K562 (cell line): ENCODE results near the gene KMO. TPM values are rescaled to one million over a fixed set of nuclear protein-coding genes. Genes with fewer than 3 reads are reported as not detected.
A peak's percentile ranks its signal among the peaks of the same experiment; 100 is the strongest.

Experiments
- CHD2 ChIP-seq: IDR thresholded peaks from 2 replicates; pipeline ENCODE4 v1.6.1; 2011; ENCODE audit warnings: low read depth, low read length
- DIDO1 ChIP-seq: fragments of 450-650 bp; IDR thresholded peaks from 2 replicates; pipeline ENCODE4 v1.6.1; 2016; ENCODE audit warnings: low read depth, missing biosample characterization, missing genetic modification characterization
- DPF2 ChIP-seq: fragments of 450-650 bp; IDR thresholded peaks from 2 replicates; pipeline ENCODE4 v1.6.1; 2016
- EHMT2 ChIP-seq: fragments of 450-650 bp; IDR thresholded peaks from 2 replicates; pipeline ENCODE4 v1.6.1; 2018; ENCODE audit warnings: antibody characterized with exemption
- EWSR1 ChIP-seq: fragments of 450-650 bp; IDR thresholded peaks from 2 replicates; pipeline ENCODE4 v1.6.1; 2018; ENCODE audit warnings: borderline replicate concordance, mild to moderate bottlenecking, low read depth, moderate library complexity; ENCODE audit not compliant: partially characterized antibody
- FOXK2 ChIP-seq, 2 experiments: fragments of 450-650 bp; IDR thresholded peaks in 1 of 2; conservative IDR thresholded peaks in 1 of 2; 2 replicates each; pipeline ENCODE4 v1.6.1; 2016; ENCODE audit warnings: low read depth in 2 of 2, mild to moderate bottlenecking in 1 of 2
- HNRNPL ChIP-seq: fragments of 200-400 bp; formaldehyde crosslinking; IDR thresholded peaks from 2 replicates; pipeline ENCODE4 v1.6.1; 2017; ENCODE audit warnings: low read depth, mild to moderate bottlenecking, low read length
- ILF3 ChIP-seq: fragments of 450-650 bp; IDR thresholded peaks from 2 replicates; pipeline ENCODE4 v1.6.1; 2018; ENCODE audit warnings: antibody characterized with exemption, mild to moderate bottlenecking, moderate library complexity, borderline replicate concordance
- JUN ChIP-seq, 2 experiments: sonication (generic) in 1 of 2; formaldehyde crosslinking in 1 of 2; IDR thresholded peaks; 2 replicates each; pipeline versions ENCODE4 v1.6.1 to v1.8.0; 2012 to 2022; ENCODE audit warnings: borderline replicate concordance in 2 of 2, mild to moderate bottlenecking in 2 of 2, improper control_type of control experiment in 1 of 2, low read depth in 1 of 2, low read length in 1 of 2, missing genetic modification reagents in 1 of 2
- JUND ChIP-seq, 2 experiments: IDR thresholded peaks; 2 replicates in 1 of 2; 3 replicates in 1 of 2; pipeline ENCODE4 v1.6.1; 2011; ENCODE audit warnings: borderline replicate concordance in 2 of 2, low read depth in 2 of 2, low read length in 2 of 2, improper control_type of control experiment in 1 of 2, missing biosample characterization in 1 of 2, missing genetic modification characterization in 1 of 2, missing genetic modification reagents in 1 of 2
- LEF1 ChIP-seq: fragments of 450-650 bp; IDR thresholded peaks from 2 replicates; pipeline ENCODE4 v1.6.1; 2016; ENCODE audit warnings: mild to moderate bottlenecking
- MCM7 ChIP-seq, 2 experiments: fragments of 450-650 bp; IDR thresholded peaks; 2 replicates each; pipeline ENCODE4 v1.6.1; 2016 to 2018
- MLX ChIP-seq, 2 experiments: fragments of 450-650 bp in 1 of 2; sonication (generic) in 1 of 2; formaldehyde crosslinking; conservative IDR thresholded peaks; 2 replicates each; pipeline versions ENCODE4 v1.4.0 to v1.8.1; 2020 to 2022; ENCODE audit warnings: mild to moderate bottlenecking in 1 of 2, missing genetic modification reagents in 1 of 2
- MYBL2 ChIP-seq, 2 experiments: fragments of 450-650 bp in 1 of 2; sonication (generic) in 1 of 2; formaldehyde crosslinking in 1 of 2; IDR thresholded peaks; 2 replicates each; pipeline versions ENCODE4 v1.6.1 to v1.8.1; 2017 to 2022; ENCODE audit warnings: borderline replicate concordance in 1 of 2, inconsistent platforms in 1 of 2, low read depth in 1 of 2, mild to moderate bottlenecking in 1 of 2, missing genetic modification reagents in 1 of 2, moderate library complexity in 1 of 2
- PRPF4 ChIP-seq: fragments of 200-400 bp; formaldehyde crosslinking; IDR thresholded peaks from one replicate; pipeline ENCODE4 v1.6.1; 2017; ENCODE audit warnings: low read length, low read depth, mild to moderate bottlenecking; ENCODE audit not compliant: insufficient read depth, poor library complexity, severe bottlenecking
- PURB ChIP-seq: sonication (generic); formaldehyde crosslinking; IDR thresholded peaks from 2 replicates; pipeline ENCODE4 v1.9.0; 2021; ENCODE audit warnings: low read depth, mild to moderate bottlenecking, missing genetic modification reagents
- SNIP1 ChIP-seq: fragments of 450-650 bp; IDR thresholded peaks from 2 replicates; pipeline ENCODE4 v1.7.1; 2017; ENCODE audit warnings: low read depth, mild to moderate bottlenecking
- SOX6 ChIP-seq: fragments of 450-650 bp; IDR thresholded peaks from 2 replicates; pipeline ENCODE4 v1.6.1; 2014; ENCODE audit warnings: mild to moderate bottlenecking
- SP1 ChIP-seq: sonication (generic); formaldehyde crosslinking; IDR thresholded peaks from 2 replicates; pipeline ENCODE4 v1.8.1; 2022; ENCODE audit warnings: mild to moderate bottlenecking, missing genetic modification reagents
- SRSF1 ChIP-seq: fragments of 200-400 bp; formaldehyde crosslinking; IDR thresholded peaks from 2 replicates; pipeline ENCODE4 v1.6.1; 2017; ENCODE audit warnings: mild to moderate bottlenecking, low read depth, low read length, moderate library complexity
- TBL1XR1 ChIP-seq, 2 experiments: IDR thresholded peaks; 2 replicates each; pipeline ENCODE4 v1.6.1; 2012; ENCODE audit warnings: improper control_type of control experiment in 2 of 2, low read length in 2 of 2, mild to moderate bottlenecking in 1 of 2
- TBP ChIP-seq: optimal IDR thresholded peaks from 2 replicates; pipeline ENCODE3; 2011; ENCODE audit warnings: low read depth, low read length, improper control_type of control experiment
- ZFP36 ChIP-seq: fragments of 150-350 bp; IDR thresholded peaks from 2 replicates; pipeline ENCODE4 v1.6.1; 2018; ENCODE audit warnings: low read length, low read depth; ENCODE audit not compliant: partially characterized antibody
- ZNF24 ChIP-seq: fragments of 450-650 bp; IDR thresholded peaks from 2 replicates; pipeline ENCODE4 v1.6.1; 2016
- ZNF384 ChIP-seq: IDR thresholded peaks from 2 replicates; pipeline ENCODE4 v1.6.1; 2012; ENCODE audit warnings: low read depth, low read length, improper control_type of control experiment
- ZNF395 ChIP-seq: fragments of 200-800 bp; sonication (Bioruptor generic); IDR thresholded peaks from 2 replicates; pipeline ENCODE4 v1.6.1; 2017; ENCODE audit warnings: missing genetic modification characterization, missing compliant biosample characterization
- polyA plus RNA-seq, 8 experiments: library from polyadenylated mRNA; depleted of rRNA in 4 of 8; stranded (reverse) in 5 of 8; unstranded in 3 of 8; fragments of >200 nt; fragmentation: Nextera tagmentation in 2 of 8; fragmentation: Illumina TruSeq in 1 of 8; extraction: Ambion mirVana in 2 of 8; extraction: Trizol in 1 of 8; gene quantifications; 2 replicates each; pipeline versions ENCODE4 v1.2.1 to v1.2.3, GENCODE V29; 2011 to 2014; ENCODE audit warnings: inconsistent platforms in 1 of 8, missing spikeins in 1 of 8
- total RNA-seq, 7 experiments: library from RNA; depleted of rRNA in 6 of 7; stranded (reverse); fragments of >200 nt in 6 of 7; fragmentation: Illumina TruSeq in 2 of 7; extraction: Trizol in 2 of 7; gene quantifications; 2 replicates each; pipeline versions ENCODE4 v1.2.1 to v1.2.3, GENCODE V29; 2011 to 2021; ENCODE audit warnings: low replicate concordance in 1 of 7

KMO gene
- total and polyA plus RNA-seq, 9 of the 15 experiments (the other 6 are each of a cell fraction or from before 2014, with no cell fraction given) = 0.01 to 0.11 (median 0.01) TPM; not detected in 6

GRCh38 chr1:241527146-241527545 is 5.0 kb upstream of the KMO start (continued):
- TF ChIP-seq ZNF24 = no peak
- TF ChIP-seq MLX (CRISPR knock-in tag; conservative IDR thresholded peaks at IDR 0.05) = no peak
- TF ChIP-seq HNRNPL = no peak
- TF ChIP-seq FOXK2 (conservative IDR thresholded peaks at IDR 0.05 in 1 of 2, IDR thresholded peaks at IDR 0.05 in 1 of 2; ENCODE audit: low read depth in 2 of 2) = peak in 1 of 2 experiments; percentile 43; a peak in 1 of 4 replicates
- TF ChIP-seq SNIP1 = no peak
- peak; percentile 81 for TF ChIP-seq ZNF384
- no peak for TF ChIP-seq ILF3
- TF ChIP-seq SOX6 = peak; percentile 57; the same call in 1 of the 2 replicates
- peak; percentile 92 for TF ChIP-seq DPF2
- TF ChIP-seq TBP = peak; percentile 20
- peak; percentile 78; the same call in 1 of the 2 replicates for TF ChIP-seq LEF1
- TF ChIP-seq PRPF4 = no peak
- TF ChIP-seq EHMT2 = peak; percentile 55; the same call in 1 of the 2 replicates
- TF ChIP-seq MYBL2 (IDR thresholded peaks at IDR 0.05; ENCODE audit: low read depth) = no peak; the same call in 1 of the 2 replicates
- TF ChIP-seq MYBL2 (CRISPR knock-in tag; IDR thresholded peaks at IDR 0.05; ENCODE audit: borderline replicate concordance) = no peak
- TF ChIP-seq CHD2 = no peak
- TF ChIP-seq JUND (IDR thresholded peaks at IDR 0.05; ENCODE audit: borderline replicate concordance, low read depth, low read length) = 0 out of 2 replicates have a peak, but pooled peaks have one; percentile 49
- TF ChIP-seq JUND (tag; IDR thresholded peaks at IDR 0.05; ENCODE audit: borderline replicate concordance, low read depth, low read length) = 0 out of 3 replicates have a peak, but pooled peaks have one; percentile 14
- no peak for TF ChIP-seq EWSR1
- TF ChIP-seq ZNF395 (CRISPR knock-in tag) = no peak
- no peak for TF ChIP-seq SP1 (CRISPR knock-in tag)
- TF ChIP-seq PURB (CRISPR knock-in tag) = no peak
- TF ChIP-seq MCM7 (IDR thresholded peaks at IDR 0.05) = no peak
- no peak for TF ChIP-seq DIDO1
- no peak for TF ChIP-seq JUN (IDR thresholded peaks at IDR 0.05; ENCODE audit: borderline replicate concordance, low read depth, low read length)
- no peak for TF ChIP-seq JUN (CRISPR knock-in tag; IDR thresholded peaks at IDR 0.05; ENCODE audit: borderline replicate concordance)
- no peak for TF ChIP-seq ZFP36
- TF ChIP-seq TBL1XR1 (IDR thresholded peaks at IDR 0.05; ENCODE audit: low read length in 2 of 2) = peak in 1 of 2 experiments; percentile 41; a peak in 1 of 4 replicates
- TF ChIP-seq SRSF1 = no peak
